ENCODE measurements around the gene GADD45A.

GADD45A gene

DNA sequence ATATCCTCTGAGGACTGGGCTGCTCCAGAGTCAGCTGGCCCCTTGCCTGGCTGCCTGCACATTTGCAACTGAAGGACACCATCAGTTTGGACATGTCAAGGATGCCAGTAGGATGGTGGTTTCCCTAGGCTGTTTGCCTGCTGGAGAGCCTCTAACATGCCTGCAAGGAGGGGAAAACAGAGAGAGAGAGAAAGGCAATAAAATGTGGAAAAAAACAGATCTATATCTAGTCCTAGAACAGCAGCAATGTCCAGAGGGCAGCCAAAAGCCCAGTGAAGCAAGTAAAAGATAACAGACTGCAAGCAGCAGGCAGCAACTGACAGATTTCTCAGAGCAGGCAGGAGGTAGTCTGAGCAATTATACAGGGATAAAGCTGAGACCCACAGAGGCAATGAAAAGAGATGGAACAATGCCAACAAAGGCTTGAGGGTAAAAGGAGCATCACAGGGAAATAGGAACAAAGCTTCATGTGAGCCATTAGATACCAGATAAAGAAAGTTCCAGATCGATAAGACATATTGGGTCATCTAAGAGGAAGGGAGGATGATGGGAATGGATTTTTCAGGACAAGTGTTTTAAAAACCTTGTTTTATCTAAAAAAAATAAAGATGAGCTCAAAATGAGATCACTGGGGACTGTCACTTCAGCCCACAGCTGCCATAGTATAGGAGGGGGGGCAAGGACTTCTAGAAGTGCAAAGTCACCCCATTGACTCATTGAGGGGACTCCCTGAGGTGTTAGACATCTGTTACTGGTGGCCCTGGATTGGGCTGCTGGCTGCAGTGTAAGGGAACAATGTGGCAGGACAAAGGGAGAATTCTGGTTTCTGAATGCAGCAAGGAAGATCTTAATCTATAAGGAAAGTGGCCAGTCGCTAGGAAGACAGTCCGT, 38.6 kb upstream of the GADD45A start (continued):
- TF ChIP-seq, protein P1, sequence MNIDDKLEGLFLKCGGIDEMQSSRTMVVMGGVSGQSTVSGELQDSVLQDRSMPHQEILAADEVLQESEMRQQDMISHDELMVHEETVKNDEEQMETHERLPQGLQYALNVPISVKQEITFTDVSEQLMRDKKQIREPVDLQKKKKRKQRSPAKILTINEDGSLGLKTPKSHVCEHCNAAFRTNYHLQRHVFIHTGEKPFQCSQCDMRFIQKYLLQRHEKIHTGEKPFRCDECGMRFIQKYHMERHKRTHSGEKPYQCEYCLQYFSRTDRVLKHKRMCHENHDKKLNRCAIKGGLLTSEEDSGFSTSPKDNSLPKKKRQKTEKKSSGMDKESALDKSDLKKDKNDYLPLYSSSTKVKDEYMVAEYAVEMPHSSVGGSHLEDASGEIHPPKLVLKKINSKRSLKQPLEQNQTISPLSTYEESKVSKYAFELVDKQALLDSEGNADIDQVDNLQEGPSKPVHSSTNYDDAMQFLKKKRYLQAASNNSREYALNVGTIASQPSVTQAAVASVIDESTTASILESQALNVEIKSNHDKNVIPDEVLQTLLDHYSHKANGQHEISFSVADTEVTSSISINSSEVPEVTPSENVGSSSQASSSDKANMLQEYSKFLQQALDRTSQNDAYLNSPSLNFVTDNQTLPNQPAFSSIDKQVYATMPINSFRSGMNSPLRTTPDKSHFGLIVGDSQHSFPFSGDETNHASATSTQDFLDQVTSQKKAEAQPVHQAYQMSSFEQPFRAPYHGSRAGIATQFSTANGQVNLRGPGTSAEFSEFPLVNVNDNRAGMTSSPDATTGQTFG (tag by site-specific recombination; IDR thresholded peaks at IDR 0.05; ENCODE audit: borderline replicate concordance) = no peak
- TF ChIP-seq ZBTB8A (tag by site-specific recombination; IDR thresholded peaks at IDR 0.05) (peak; percentile 38; the same call in 1 of the 2 replicates), GFI1B (tag by site-specific recombination; IDR thresholded peaks at IDR 0.05) (no peak), ZNF785 (tag by site-specific recombination; IDR thresholded peaks at IDR 0.05) (no peak), GLI4 (tag by site-specific recombination; IDR thresholded peaks at IDR 0.05) (no peak), ZBTB21 (tag by site-specific recombination; IDR thresholded peaks at IDR 0.05) (no peak), ZNF16 (tag by site-specific recombination; IDR thresholded peaks at IDR 0.05; ENCODE audit: low read depth) (no peak), ZNF664 (tag by site-specific recombination; IDR thresholded peaks at IDR 0.05) (no peak), ZNF24 (tag by site-specific recombination; IDR thresholded peaks at IDR 0.05) (no peak), PRDM1 (tag by site-specific recombination; IDR thresholded peaks at IDR 0.05) (no peak), ZNF791 (tag by site-specific recombination; IDR thresholded peaks at IDR 0.05) (no peak), KLF17 (tag by site-specific recombination; IDR thresholded peaks at IDR 0.05) (no peak), ZNF692 (tag by site-specific recombination; IDR thresholded peaks at IDR 0.05) (no peak), ZNF843 (tag by site-specific recombination; IDR thresholded peaks at IDR 0.05) (peak; percentile 75; the same call in 1 of the 2 replicates), KLF1 (tag by site-specific recombination; IDR thresholded peaks at IDR 0.05) (no peak), ZNF133 (tag by site-specific recombination; IDR thresholded peaks at IDR 0.05) (no peak), ZNF114 (tag by site-specific recombination; IDR thresholded peaks at IDR 0.05) (no peak), ZNF350 (tag by site-specific recombination; IDR thresholded peaks at IDR 0.05) (no peak), ZNF610 (tag by site-specific recombination; IDR thresholded peaks at IDR 0.05; ENCODE audit: borderline replicate concordance) (peak; percentile 80), ZNF394 (tag by site-specific recombination; IDR thresholded peaks at IDR 0.05; ENCODE audit: borderline replicate concordance) (no peak), ZNF214 (tag by site-specific recombination; IDR thresholded peaks at IDR 0.05; ENCODE audit: borderline replicate concordance) (no peak), EGR2 (tag by site-specific recombination; IDR thresholded peaks at IDR 0.05; ENCODE audit: low read depth) (no peak), GLIS2 (tag by site-specific recombination; IDR thresholded peaks at IDR 0.05) (no peak), HOXC10 (CRISPR knock-in tag; IDR thresholded peaks at IDR 0.05) (no peak), ZNF19 (tag by site-specific recombination; IDR thresholded peaks at IDR 0.05; ENCODE audit: low read depth) (no peak), ZNF324 (tag by site-specific recombination; IDR thresholded peaks at IDR 0.05) (no peak), RBAK (tag by site-specific recombination; IDR thresholded peaks at IDR 0.05) (no peak), ZNF10 (tag by site-specific recombination; IDR thresholded peaks at IDR 0.05) (no peak), ZNF138 (tag by site-specific recombination; IDR thresholded peaks at IDR 0.05; ENCODE audit: borderline replicate concordance) (no peak)
- TF ChIP-seq, protein P2, sequence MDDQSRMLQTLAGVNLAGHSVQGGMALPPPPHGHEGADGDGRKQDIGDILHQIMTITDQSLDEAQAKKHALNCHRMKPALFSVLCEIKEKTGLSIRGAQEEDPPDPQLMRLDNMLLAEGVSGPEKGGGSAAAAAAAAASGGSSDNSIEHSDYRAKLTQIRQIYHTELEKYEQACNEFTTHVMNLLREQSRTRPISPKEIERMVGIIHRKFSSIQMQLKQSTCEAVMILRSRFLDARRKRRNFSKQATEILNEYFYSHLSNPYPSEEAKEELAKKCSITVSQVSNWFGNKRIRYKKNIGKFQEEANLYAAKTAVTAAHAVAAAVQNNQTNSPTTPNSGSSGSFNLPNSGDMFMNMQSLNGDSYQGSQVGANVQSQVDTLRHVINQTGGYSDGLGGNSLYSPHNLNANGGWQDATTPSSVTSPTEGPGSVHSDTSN (CRISPR knock-in tag; IDR thresholded peaks at IDR 0.05) = no peak
- TF ChIP-seq, protein P3, sequence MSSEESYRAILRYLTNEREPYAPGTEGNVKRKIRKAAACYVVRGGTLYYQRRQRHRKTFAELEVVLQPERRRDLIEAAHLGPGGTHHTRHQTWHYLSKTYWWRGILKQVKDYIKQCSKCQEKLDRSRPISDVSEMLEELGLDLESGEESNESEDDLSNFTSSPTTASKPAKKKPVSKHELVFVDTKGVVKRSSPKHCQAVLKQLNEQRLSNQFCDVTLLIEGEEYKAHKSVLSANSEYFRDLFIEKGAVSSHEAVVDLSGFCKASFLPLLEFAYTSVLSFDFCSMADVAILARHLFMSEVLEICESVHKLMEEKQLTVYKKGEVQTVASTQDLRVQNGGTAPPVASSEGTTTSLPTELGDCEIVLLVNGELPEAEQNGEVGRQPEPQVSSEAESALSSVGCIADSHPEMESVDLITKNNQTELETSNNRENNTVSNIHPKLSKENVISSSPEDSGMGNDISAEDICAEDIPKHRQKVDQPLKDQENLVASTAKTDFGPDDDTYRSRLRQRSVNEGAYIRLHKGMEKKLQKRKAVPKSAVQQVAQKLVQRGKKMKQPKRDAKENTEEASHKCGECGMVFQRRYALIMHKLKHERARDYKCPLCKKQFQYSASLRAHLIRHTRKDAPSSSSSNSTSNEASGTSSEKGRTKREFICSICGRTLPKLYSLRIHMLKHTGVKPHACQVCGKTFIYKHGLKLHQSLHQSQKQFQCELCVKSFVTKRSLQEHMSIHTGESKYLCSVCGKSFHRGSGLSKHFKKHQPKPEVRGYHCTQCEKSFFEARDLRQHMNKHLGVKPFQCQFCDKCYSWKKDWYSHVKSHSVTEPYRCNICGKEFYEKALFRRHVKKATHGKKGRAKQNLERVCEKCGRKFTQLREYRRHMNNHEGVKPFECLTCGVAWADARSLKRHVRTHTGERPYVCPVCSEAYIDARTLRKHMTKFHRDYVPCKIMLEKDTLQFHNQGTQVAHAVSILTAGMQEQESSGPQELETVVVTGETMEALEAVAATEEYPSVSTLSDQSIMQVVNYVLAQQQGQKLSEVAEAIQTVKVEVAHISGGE (tag by site-specific recombination; conservative IDR thresholded peaks at IDR 0.05; ENCODE audit: low read depth) = no peak
